ENCODE results near the gene SMIM21.

The SMIM21 gene

GRCh38 chr18:75427603-75428002 lies at the start of gene SMIM21:
SMIM21 (minus strand) TSS chr18:75427703; CDS start chr18:75427563, 140 bp downstream.
- DNase-seq (ENCODE audit: low read depth in 3 of 3, low spot score in 1 of 3): no peak

GRCh38 chr18:75475228-75475627 lies 47.7 kb upstream of the SMIM21 start:
- no peak for DNase-seq (ENCODE audit: low read depth in 3 of 3, low spot score in 1 of 3)

GRCh38 chr18:75474332-75474731 lies 46.8 kb upstream of the SMIM21 start:
- DNase-seq (ENCODE audit: low read depth in 3 of 3, low spot score in 1 of 3): no peak

- DNase-seq (ENCODE audit: low read depth in 3 of 3, low spot score in 1 of 3): no peak
Observed at GRCh38 chr18:75473316-75473715, 45.8 kb upstream of the SMIM21 start.

GRCh38 chr18:75472906-75473305 lies 45.4 kb upstream of the SMIM21 start:
- DNase-seq (ENCODE audit: low read depth in 3 of 3, low spot score in 1 of 3): no peak

- DNase-seq (ENCODE audit: low read depth in 3 of 3, low spot score in 1 of 3): no peak
Observed at GRCh38 chr18:75472396-75472795, 44.9 kb upstream of the SMIM21 start.

- no peak for DNase-seq (ENCODE audit: low read depth in 3 of 3, low spot score in 1 of 3)
Observed at GRCh38 chr18:75471850-75472249, 44.3 kb upstream of the SMIM21 start.

GRCh38 chr18:75467851-75468250 lies 40.3 kb upstream of the SMIM21 start:
- DNase-seq (ENCODE audit: low read depth in 3 of 3, low spot score in 1 of 3): no peak

- DNase-seq (ENCODE audit: low read depth in 3 of 3, low spot score in 1 of 3): no peak
Observed at GRCh38 chr18:75467281-75467795, 39.8 kb upstream of the SMIM21 start.

GRCh38 chr18:75464356-75464755 lies 36.9 kb upstream of the SMIM21 start:
- no peak for DNase-seq (ENCODE audit: low read depth in 3 of 3, low spot score in 1 of 3)

GRCh38 chr18:75462178-75462832 lies 34.8 kb upstream of the SMIM21 start:
- no peak for DNase-seq (ENCODE audit: low read depth in 3 of 3, low spot score in 1 of 3)

GRCh38 chr18:75456199-75456631 lies 28.7 kb upstream of the SMIM21 start:
- peak in 1 of 3 donors; percentile 28 for DNase-seq (ENCODE audit: low read depth in 3 of 3, low spot score in 1 of 3)

- DNase-seq (ENCODE audit: low read depth in 3 of 3, low spot score in 1 of 3): no peak
Observed at GRCh38 chr18:75455249-75456198, 28.0 kb upstream of the SMIM21 start.

- no peak for DNase-seq (ENCODE audit: low read depth in 3 of 3, low spot score in 1 of 3)
Observed at GRCh38 chr18:75454022-75454795, 26.7 kb upstream of the SMIM21 start.

GRCh38 chr18:75450906-75451305 lies 23.4 kb upstream of the SMIM21 start:
- DNase-seq (ENCODE audit: low read depth in 3 of 3, low spot score in 1 of 3): no peak

- DNase-seq (ENCODE audit: low read depth in 3 of 3, low spot score in 1 of 3): no peak
Observed at GRCh38 chr18:75441896-75442295, 14.4 kb upstream of the SMIM21 start.

GRCh38 chr18:75439348-75439747 lies 11.8 kb upstream of the SMIM21 start:
- DNase-seq (ENCODE audit: low read depth in 3 of 3, low spot score in 1 of 3): no peak

- DNase-seq (ENCODE audit: low read depth in 3 of 3, low spot score in 1 of 3): no peak
Observed at GRCh38 chr18:75438891-75439290, 11.4 kb upstream of the SMIM21 start.

- DNase-seq (ENCODE audit: low read depth in 3 of 3, low spot score in 1 of 3): no peak
Observed at GRCh38 chr18:75437979-75438378, 10.5 kb upstream of the SMIM21 start.

- DNase-seq (ENCODE audit: low read depth in 3 of 3, low spot score in 1 of 3): no peak
Observed at GRCh38 chr18:75433098-75433497, 5.6 kb upstream of the SMIM21 start.

GRCh38 chr18:75429975-75430374 lies 2.5 kb upstream of the SMIM21 start:
- no peak for DNase-seq (ENCODE audit: low read depth in 3 of 3, low spot score in 1 of 3)
